WTC11 (cell line): Measurements from ENCODE around the gene TAOK2. TPM values are rescaled to one million over a fixed set of nuclear protein-coding genes. Genes with fewer than 3 reads are reported as not detected.

Experiments used
- ATAC-seq: fragments of 200-7000 bp; cut with Tn5 transposase; 2 replicates; pipeline ENCODE4 v1.10.0; 2021; ENCODE audit warnings: mild to moderate bottlenecking, moderate library complexity
- CTCF ChIA-PET: fragments of 300-600 bp; sonication (Branson Sonifier 250); formaldehyde crosslinking; loops from one replicate; lab custom pipeline; 2021; ENCODE audit warnings: antibody characterized with exemption; lab: Charles Lee
- POLR2A ChIA-PET: fragments of 350-600 bp; sonication (Branson Sonifier 250); formaldehyde crosslinking; loops from one replicate; lab custom pipeline; 2021; ENCODE audit warnings: antibody characterized with exemption; lab: Charles Lee
- DNase-seq: peaks from one replicate; pipeline ENCODE4 v3.0.0; 2021; ENCODE audit warnings: low spot score
- H3K27ac Mint-ChIP-seq: 2 replicates; pipeline ENCODE4 v1.8.0; 2021; ENCODE audit warnings: mixed read lengths
- H3K27me3 Mint-ChIP-seq: 2 replicates; pipeline ENCODE4 v1.8.0; 2021; ENCODE audit warnings: low read depth, mild to moderate bottlenecking, moderate library complexity, mixed read lengths
- H3K36me3 Mint-ChIP-seq: 2 replicates; pipeline ENCODE4 v1.8.0; 2021; ENCODE audit warnings: mixed read lengths
- H3K4me1 Mint-ChIP-seq: 2 replicates; pipeline ENCODE4 v1.8.0; 2022; ENCODE audit warnings: mixed read lengths
- H3K4me3 Mint-ChIP-seq: 2 replicates; pipeline ENCODE4 v1.8.0; 2021; ENCODE audit warnings: mild to moderate bottlenecking, moderate library complexity, mixed read lengths
- H3K9me3 Mint-ChIP-seq: 2 replicates; pipeline ENCODE4 v1.8.0; 2021; ENCODE audit warnings: mixed read lengths
- ATF1 ChIP-seq: sonication (generic); formaldehyde crosslinking; IDR thresholded peaks from 2 replicates; pipeline ENCODE4 v1.8.1; 2023; ENCODE audit warnings: mild to moderate bottlenecking, moderate library complexity, missing genetic modification reagents
- CREM ChIP-seq: sonication (generic); formaldehyde crosslinking; IDR thresholded peaks from 2 replicates; pipeline ENCODE4 v1.8.1; 2022; ENCODE audit warnings: mild to moderate bottlenecking, missing genetic modification reagents, moderate library complexity
- ESRRA ChIP-seq: sonication (generic); formaldehyde crosslinking; IDR thresholded peaks from 2 replicates; pipeline ENCODE4 v1.8.1; 2022; ENCODE audit warnings: mild to moderate bottlenecking, missing genetic modification reagents, borderline replicate concordance
- ETV6 ChIP-seq: sonication (generic); formaldehyde crosslinking; IDR thresholded peaks from 2 replicates; pipeline ENCODE4 v1.8.1; 2022; ENCODE audit warnings: mild to moderate bottlenecking, missing genetic modification reagents
- FOXK1 ChIP-seq: sonication (generic); formaldehyde crosslinking; IDR thresholded peaks from 2 replicates; pipeline ENCODE4 v1.8.0; 2022; ENCODE audit warnings: mild to moderate bottlenecking, moderate library complexity, missing genetic modification reagents
- FOXP1 ChIP-seq: sonication (generic); formaldehyde crosslinking; IDR thresholded peaks from 2 replicates; pipeline ENCODE4 v1.8.0; 2022; ENCODE audit warnings: missing genetic modification reagents, mild to moderate bottlenecking, moderate library complexity, borderline replicate concordance
- SP1 ChIP-seq: sonication (generic); formaldehyde crosslinking; conservative IDR thresholded peaks from 2 replicates; pipeline ENCODE4 v1.8.1; 2022; ENCODE audit warnings: missing genetic modification reagents
- TCF7 ChIP-seq: sonication (generic); formaldehyde crosslinking; IDR thresholded peaks from 2 replicates; pipeline ENCODE4 v1.8.0; 2022; ENCODE audit warnings: mild to moderate bottlenecking, low read depth, missing genetic modification reagents, moderate library complexity
- TEAD1 ChIP-seq: sonication (generic); formaldehyde crosslinking; IDR thresholded peaks from 2 replicates; pipeline ENCODE4 v1.8.0; 2022; ENCODE audit warnings: mild to moderate bottlenecking, missing genetic modification reagents
- TP53 ChIP-seq: sonication (generic); formaldehyde crosslinking; IDR thresholded peaks from 2 replicates; pipeline ENCODE4 v1.8.1; 2023; ENCODE audit warnings: mild to moderate bottlenecking, missing genetic modification reagents
- ZNF232 ChIP-seq: sonication (generic); formaldehyde crosslinking; IDR thresholded peaks from 2 replicates; pipeline ENCODE4 v1.8.0; 2022; ENCODE audit warnings: mild to moderate bottlenecking, missing genetic modification reagents
- ZNF423 ChIP-seq: fragments of 250-450 bp; sonication (Bioruptor Pico); IDR thresholded peaks from 2 replicates; pipeline ENCODE4 v2.1.2; 2022; ENCODE audit warnings: mild to moderate bottlenecking, moderate library complexity
- total RNA-seq: library from RNA; stranded (reverse); gene quantifications from 3 replicates; pipeline ENCODE4 v1.2.3, GENCODE V29; 2021
- TF ChIP-seq, protein P1 (sequence below): sonication (generic); formaldehyde crosslinking; IDR thresholded peaks from 2 replicates; pipeline ENCODE4 v1.8.0; 2022; ENCODE audit warnings: mild to moderate bottlenecking, missing genetic modification reagents
- TF ChIP-seq, protein P2 (sequence below): fragments of 250-450 bp; sonication (Bioruptor Pico); IDR thresholded peaks from 2 replicates; pipeline ENCODE4 v1.8.0; 2021; ENCODE audit warnings: mild to moderate bottlenecking
- TF ChIP-seq, protein P3 (sequence below): sonication (generic); formaldehyde crosslinking; IDR thresholded peaks from 2 replicates; pipeline ENCODE4 v1.8.1; 2022; ENCODE audit warnings: mild to moderate bottlenecking, moderate library complexity, missing genetic modification reagents
- TF ChIP-seq, protein P4 (sequence below): sonication (generic); formaldehyde crosslinking; IDR thresholded peaks from 2 replicates; pipeline ENCODE4 v1.8.1; 2023; ENCODE audit warnings: mild to moderate bottlenecking, missing genetic modification reagents, borderline replicate concordance
- TF ChIP-seq, protein P5 (sequence below): sonication (generic); formaldehyde crosslinking; conservative IDR thresholded peaks from 2 replicates; pipeline ENCODE4 v1.8.1; 2022; ENCODE audit warnings: mild to moderate bottlenecking, missing genetic modification reagents
- TF ChIP-seq, protein P6 (sequence below): sonication (generic); formaldehyde crosslinking; IDR thresholded peaks from 2 replicates; pipeline ENCODE4 v1.8.0; 2022; ENCODE audit warnings: mild to moderate bottlenecking, missing genetic modification reagents
- TF ChIP-seq, protein P7 (sequence below): sonication (generic); formaldehyde crosslinking; IDR thresholded peaks from 2 replicates; pipeline ENCODE4 v1.8.0; 2022; ENCODE audit warnings: mild to moderate bottlenecking, missing genetic modification reagents
- TF ChIP-seq, protein P8 (sequence below): sonication (generic); formaldehyde crosslinking; IDR thresholded peaks from 2 replicates; pipeline ENCODE4 v1.8.1; 2023; ENCODE audit warnings: mild to moderate bottlenecking, missing genetic modification reagents, moderate library complexity
- TF ChIP-seq, protein P9 (sequence below): sonication (generic); formaldehyde crosslinking; IDR thresholded peaks from 2 replicates; pipeline ENCODE4 v1.8.1; 2023; ENCODE audit warnings: mild to moderate bottlenecking, missing genetic modification reagents
- TF ChIP-seq, protein P10 (sequence below): sonication (generic); formaldehyde crosslinking; IDR thresholded peaks from 2 replicates; pipeline ENCODE4 v1.8.1; 2022; ENCODE audit warnings: missing genetic modification reagents, borderline replicate concordance

TAOK2 gene
- total RNA-seq, 1 experiment from 2014 or later, result 42.4 TPM

DNA sequence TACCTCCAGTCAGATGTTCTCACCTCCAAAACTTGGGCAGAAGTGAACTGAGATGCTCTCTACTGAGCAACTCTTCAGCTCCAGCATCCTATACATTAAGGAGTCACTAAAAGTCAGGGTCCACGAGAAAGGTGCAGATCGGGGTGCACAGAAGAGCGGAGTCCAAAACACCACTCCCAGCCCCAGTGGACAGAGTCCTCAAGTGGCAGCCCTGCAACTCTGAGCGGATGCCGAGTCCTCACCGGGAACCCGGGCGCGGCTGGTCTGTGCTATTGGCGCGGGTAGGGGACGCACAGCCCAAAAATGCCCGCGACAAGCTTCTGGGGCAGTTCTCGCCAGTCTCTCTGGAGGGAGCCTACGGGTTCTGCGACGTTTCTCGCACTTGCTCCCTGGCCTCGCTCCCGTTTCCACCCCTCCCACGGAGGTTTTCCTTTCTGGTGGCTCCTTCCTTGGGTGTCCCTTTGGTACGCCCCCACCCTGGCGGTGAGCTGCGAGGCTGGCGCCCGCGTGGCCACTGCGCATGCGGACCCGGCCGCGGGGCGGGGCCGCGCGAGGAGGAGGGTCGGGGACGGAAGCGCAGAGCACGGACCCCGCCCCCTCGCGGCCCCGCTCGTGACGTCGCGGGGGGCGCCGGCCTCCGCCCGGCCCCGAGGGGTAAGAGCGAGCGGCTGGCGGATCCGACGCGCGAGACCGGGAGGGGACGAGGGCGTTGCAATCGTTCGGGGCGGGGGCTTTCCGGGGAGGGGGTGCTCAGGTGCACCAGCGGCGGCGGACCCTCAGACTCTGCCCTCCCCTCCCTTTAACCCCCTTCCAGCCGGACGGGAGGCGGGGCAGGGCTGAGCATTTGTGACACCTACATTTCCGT, 12.0 kb upstream of the TAOK2 start, which contains the start of gene TMEM219:
TMEM219 (plus strand) TSS at position 601 of the 865 bp plus-strand sequence. CDS start 1,065 bp downstream, outside the sequence.
- peak within 1 kb of the TSS; percentile 57; the same call in 1 of the 2 replicates for H3K27ac Mint-ChIP-seq
- TF ChIP-seq, protein P1, sequence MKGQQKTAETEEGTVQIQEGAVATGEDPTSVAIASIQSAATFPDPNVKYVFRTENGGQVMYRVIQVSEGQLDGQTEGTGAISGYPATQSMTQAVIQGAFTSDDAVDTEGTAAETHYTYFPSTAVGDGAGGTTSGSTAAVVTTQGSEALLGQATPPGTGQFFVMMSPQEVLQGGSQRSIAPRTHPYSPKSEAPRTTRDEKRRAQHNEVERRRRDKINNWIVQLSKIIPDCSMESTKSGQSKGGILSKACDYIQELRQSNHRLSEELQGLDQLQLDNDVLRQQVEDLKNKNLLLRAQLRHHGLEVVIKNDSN (CRISPR knock-in tag), result peak; percentile 45; the same call in 1 of the 2 replicates
- TF ChIP-seq, protein P2, sequence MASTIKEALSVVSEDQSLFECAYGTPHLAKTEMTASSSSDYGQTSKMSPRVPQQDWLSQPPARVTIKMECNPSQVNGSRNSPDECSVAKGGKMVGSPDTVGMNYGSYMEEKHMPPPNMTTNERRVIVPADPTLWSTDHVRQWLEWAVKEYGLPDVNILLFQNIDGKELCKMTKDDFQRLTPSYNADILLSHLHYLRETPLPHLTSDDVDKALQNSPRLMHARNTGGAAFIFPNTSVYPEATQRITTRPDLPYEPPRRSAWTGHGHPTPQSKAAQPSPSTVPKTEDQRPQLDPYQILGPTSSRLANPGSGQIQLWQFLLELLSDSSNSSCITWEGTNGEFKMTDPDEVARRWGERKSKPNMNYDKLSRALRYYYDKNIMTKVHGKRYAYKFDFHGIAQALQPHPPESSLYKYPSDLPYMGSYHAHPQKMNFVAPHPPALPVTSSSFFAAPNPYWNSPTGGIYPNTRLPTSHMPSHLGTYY (CRISPR knock-in tag), result no peak
- 0 out of 2 replicates have a peak, but pooled peaks have one; percentile 26 for TF ChIP-seq FOXP1 (CRISPR knock-in tag)
- no peak for TF ChIP-seq FOXK1 (CRISPR knock-in tag)
- TF ChIP-seq, protein P3, sequence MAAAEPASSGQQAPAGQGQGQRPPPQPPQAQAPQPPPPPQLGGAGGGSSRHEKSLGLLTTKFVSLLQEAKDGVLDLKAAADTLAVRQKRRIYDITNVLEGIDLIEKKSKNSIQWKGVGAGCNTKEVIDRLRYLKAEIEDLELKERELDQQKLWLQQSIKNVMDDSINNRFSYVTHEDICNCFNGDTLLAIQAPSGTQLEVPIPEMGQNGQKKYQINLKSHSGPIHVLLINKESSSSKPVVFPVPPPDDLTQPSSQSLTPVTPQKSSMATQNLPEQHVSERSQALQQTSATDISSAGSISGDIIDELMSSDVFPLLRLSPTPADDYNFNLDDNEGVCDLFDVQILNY (CRISPR knock-in tag), result peak; percentile 78; the same call in 1 of the 2 replicates
- TF ChIP-seq, protein P4, sequence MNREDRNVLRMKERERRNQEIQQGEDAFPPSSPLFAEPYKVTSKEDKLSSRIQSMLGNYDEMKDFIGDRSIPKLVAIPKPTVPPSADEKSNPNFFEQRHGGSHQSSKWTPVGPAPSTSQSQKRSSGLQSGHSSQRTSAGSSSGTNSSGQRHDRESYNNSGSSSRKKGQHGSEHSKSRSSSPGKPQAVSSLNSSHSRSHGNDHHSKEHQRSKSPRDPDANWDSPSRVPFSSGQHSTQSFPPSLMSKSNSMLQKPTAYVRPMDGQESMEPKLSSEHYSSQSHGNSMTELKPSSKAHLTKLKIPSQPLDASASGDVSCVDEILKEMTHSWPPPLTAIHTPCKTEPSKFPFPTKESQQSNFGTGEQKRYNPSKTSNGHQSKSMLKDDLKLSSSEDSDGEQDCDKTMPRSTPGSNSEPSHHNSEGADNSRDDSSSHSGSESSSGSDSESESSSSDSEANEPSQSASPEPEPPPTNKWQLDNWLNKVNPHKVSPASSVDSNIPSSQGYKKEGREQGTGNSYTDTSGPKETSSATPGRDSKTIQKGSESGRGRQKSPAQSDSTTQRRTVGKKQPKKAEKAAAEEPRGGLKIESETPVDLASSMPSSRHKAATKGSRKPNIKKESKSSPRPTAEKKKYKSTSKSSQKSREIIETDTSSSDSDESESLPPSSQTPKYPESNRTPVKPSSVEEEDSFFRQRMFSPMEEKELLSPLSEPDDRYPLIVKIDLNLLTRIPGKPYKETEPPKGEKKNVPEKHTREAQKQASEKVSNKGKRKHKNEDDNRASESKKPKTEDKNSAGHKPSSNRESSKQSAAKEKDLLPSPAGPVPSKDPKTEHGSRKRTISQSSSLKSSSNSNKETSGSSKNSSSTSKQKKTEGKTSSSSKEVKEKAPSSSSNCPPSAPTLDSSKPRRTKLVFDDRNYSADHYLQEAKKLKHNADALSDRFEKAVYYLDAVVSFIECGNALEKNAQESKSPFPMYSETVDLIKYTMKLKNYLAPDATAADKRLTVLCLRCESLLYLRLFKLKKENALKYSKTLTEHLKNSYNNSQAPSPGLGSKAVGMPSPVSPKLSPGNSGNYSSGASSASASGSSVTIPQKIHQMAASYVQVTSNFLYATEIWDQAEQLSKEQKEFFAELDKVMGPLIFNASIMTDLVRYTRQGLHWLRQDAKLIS (CRISPR knock-in tag), result no peak
- TF ChIP-seq TP53 (CRISPR knock-in tag), result 0 out of 2 replicates have a peak, but pooled peaks have one; percentile 34
- TF ChIP-seq, protein P5, sequence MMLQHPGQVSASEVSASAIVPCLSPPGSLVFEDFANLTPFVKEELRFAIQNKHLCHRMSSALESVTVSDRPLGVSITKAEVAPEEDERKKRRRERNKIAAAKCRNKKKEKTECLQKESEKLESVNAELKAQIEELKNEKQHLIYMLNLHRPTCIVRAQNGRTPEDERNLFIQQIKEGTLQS, result no peak
- TF ChIP-seq ETV6, result 0 out of 2 replicates have a peak, but pooled peaks have one; percentile 9
- TF ChIP-seq, protein P6, sequence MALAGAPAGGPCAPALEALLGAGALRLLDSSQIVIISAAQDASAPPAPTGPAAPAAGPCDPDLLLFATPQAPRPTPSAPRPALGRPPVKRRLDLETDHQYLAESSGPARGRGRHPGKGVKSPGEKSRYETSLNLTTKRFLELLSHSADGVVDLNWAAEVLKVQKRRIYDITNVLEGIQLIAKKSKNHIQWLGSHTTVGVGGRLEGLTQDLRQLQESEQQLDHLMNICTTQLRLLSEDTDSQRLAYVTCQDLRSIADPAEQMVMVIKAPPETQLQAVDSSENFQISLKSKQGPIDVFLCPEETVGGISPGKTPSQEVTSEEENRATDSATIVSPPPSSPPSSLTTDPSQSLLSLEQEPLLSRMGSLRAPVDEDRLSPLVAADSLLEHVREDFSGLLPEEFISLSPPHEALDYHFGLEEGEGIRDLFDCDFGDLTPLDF, result 0 out of 2 replicates have a peak, but pooled peaks have one; percentile 31
- TF ChIP-seq, protein P7, sequence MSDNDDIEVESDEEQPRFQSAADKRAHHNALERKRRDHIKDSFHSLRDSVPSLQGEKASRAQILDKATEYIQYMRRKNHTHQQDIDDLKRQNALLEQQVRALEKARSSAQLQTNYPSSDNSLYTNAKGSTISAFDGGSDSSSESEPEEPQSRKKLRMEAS (CRISPR knock-in tag), result peak; percentile 80
- no peak for TF ChIP-seq ESRRA
- TF ChIP-seq, protein P8, sequence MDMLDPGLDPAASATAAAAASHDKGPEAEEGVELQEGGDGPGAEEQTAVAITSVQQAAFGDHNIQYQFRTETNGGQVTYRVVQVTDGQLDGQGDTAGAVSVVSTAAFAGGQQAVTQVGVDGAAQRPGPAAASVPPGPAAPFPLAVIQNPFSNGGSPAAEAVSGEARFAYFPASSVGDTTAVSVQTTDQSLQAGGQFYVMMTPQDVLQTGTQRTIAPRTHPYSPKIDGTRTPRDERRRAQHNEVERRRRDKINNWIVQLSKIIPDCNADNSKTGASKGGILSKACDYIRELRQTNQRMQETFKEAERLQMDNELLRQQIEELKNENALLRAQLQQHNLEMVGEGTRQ (CRISPR knock-in tag), result peak; percentile 35; the same call in 1 of the 2 replicates
- TF ChIP-seq SP1, result peak; percentile 89
- peak; percentile 71 for TF ChIP-seq TEAD1 (CRISPR knock-in tag)
- 0 out of 2 replicates have a peak, but pooled peaks have one; percentile 22 for TF ChIP-seq CREM (CRISPR knock-in tag)
- no peak for TF ChIP-seq ATF1
- TF ChIP-seq TCF7 (CRISPR knock-in tag), result no peak
- TF ChIP-seq, protein P9, sequence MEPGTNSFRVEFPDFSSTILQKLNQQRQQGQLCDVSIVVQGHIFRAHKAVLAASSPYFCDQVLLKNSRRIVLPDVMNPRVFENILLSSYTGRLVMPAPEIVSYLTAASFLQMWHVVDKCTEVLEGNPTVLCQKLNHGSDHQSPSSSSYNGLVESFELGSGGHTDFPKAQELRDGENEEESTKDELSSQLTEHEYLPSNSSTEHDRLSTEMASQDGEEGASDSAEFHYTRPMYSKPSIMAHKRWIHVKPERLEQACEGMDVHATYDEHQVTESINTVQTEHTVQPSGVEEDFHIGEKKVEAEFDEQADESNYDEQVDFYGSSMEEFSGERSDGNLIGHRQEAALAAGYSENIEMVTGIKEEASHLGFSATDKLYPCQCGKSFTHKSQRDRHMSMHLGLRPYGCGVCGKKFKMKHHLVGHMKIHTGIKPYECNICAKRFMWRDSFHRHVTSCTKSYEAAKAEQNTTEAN, result no peak
- TF ChIP-seq, protein P10, sequence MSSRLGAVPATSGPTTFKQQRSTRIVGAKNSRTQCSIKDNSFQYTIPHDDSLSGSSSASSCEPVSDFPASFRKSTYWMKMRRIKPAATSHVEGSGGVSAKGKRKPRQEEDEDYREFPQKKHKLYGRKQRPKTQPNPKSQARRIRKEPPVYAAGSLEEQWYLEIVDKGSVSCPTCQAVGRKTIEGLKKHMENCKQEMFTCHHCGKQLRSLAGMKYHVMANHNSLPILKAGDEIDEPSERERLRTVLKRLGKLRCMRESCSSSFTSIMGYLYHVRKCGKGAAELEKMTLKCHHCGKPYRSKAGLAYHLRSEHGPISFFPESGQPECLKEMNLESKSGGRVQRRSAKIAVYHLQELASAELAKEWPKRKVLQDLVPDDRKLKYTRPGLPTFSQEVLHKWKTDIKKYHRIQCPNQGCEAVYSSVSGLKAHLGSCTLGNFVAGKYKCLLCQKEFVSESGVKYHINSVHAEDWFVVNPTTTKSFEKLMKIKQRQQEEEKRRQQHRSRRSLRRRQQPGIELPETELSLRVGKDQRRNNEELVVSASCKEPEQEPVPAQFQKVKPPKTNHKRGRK, result no peak
- TF ChIP-seq ZNF423, result no peak
- TF ChIP-seq ZNF232 (CRISPR knock-in tag), result no peak
- DNase-seq (peak; percentile 86), ATAC-seq (peak; percentile 92)
- ChIA-PET POLR2A (interaction anchor here (0.6 to 2.5 kb wide), 8 partner anchors 11 to 381 kb away, joined by 3 to 17 read pairs (median 4); partner anchors contain the start of genes KCTD13, SEZ6L2 and TBX6), CTCF (interaction anchor here (0.8 to 2.7 kb wide), 20 partner anchors 9 to 270 kb away, joined by 3 to 25 read pairs (median 5); partner anchors contain the start of genes ALDOA, ASPHD1, KCTD13 and SEZ6L2)
- H3K4me1 Mint-ChIP-seq, result peaks cover 13% of the 10 kb centered on the region
- peaks cover 12% of the 10 kb centered on the region for H3K27me3 Mint-ChIP-seq
- H3K36me3 Mint-ChIP-seq, result peaks cover 3% of the 10 kb centered on the region
- peak within 1 kb of the TSS; percentile 86 for H3K4me3 Mint-ChIP-seq
- no peaks in the 10 kb centered on the region for H3K9me3 Mint-ChIP-seq
